ENCODE data around the gene CPA4.

DNA sequence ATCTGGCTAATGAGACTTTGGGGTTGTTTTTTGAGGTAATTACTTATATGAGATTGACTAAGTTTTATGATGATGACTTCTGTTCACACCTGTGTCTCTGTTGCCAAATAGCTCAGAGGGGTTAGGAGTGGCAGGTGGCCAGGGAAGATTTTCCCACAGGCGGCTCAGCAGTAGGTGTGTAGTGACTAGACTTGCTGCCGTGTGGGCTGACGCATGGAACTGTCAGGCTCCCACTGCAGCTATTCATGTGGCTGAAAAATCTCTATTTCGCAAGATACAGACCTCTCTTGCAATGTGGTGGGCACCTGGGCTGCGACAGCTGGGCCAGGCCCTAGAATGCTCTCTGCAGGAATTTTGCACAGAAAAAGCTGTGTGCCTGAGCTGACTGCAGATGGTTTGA lies 1.4 kb downstream of the CPA4 start:
- TF ChIP-seq EZH2 (IDR thresholded peaks at IDR 0.05; ENCODE audit: insufficient read depth, poor library complexity, severe bottlenecking) (no peak), EZH2phosphoT487 (IDR thresholded peaks at IDR 0.05; ENCODE audit: insufficient read depth, low read depth) (no peak)
